Rectal smooth muscle tissue (tissue), 1 donor: ENCODE measurements around the gene LINGO4.
"Not testable (repeated sequence)": the region's sequence is repeated elsewhere in the genome, so short reads cannot be mapped to it uniquely, and the experiment has no call there.

ENCODE experiments used
- H3K27ac ChIP-seq: one replicate; pipeline ENCODE4 v1.7.0; 2013; ENCODE audit warnings: low read depth, low read length, inconsistent platforms
- H3K27me3 ChIP-seq: one replicate; pipeline ENCODE4 v1.7.0; 2013; ENCODE audit warnings: low read length; ENCODE audit not compliant: control insufficient read depth, insufficient read depth
- H3K36me3 ChIP-seq: one replicate; pipeline ENCODE4 v1.7.0; 2013; ENCODE audit warnings: low read length; ENCODE audit not compliant: control insufficient read depth, insufficient read depth
- H3K4me1 ChIP-seq: one replicate; pipeline ENCODE4 v1.7.0; 2013; ENCODE audit warnings: low read length; ENCODE audit not compliant: control insufficient read depth, insufficient read depth
- H3K4me3 ChIP-seq: one replicate; pipeline ENCODE4 v1.7.0; 2013; ENCODE audit warnings: low read length
- H3K9ac ChIP-seq: one replicate; pipeline ENCODE4 v1.7.0; 2013; ENCODE audit warnings: low read length

The LINGO4 gene

GRCh38 chr1:151787689-151788088, 17.5 kb downstream of the LINGO4 start:
- Histone ChIP-seq H3K36me3 (no peaks in the 10 kb centered on the region), H3K27ac (no peak overlapping the region), H3K9ac (no peak overlapping the region), H3K4me1 (peaks cover 5% of the 10 kb centered on the region), H3K4me3 (no peak overlapping the region), H3K27me3 (no peaks in the 10 kb centered on the region)

- H3K4me1 ChIP-seq = no peaks in the 10 kb centered on the region
- H3K27me3 ChIP-seq = no peaks in the 10 kb centered on the region
- H3K4me3 ChIP-seq = no peak overlapping the region
- no peak overlapping the region for H3K9ac ChIP-seq
- H3K27ac ChIP-seq = no peak overlapping the region
- H3K36me3 ChIP-seq = no peaks in the 10 kb centered on the region
Measured at GRCh38 chr1:151783796-151784195, 21.4 kb downstream of the LINGO4 start.

GRCh38 chr1:151782741-151783140, 22.5 kb downstream of the LINGO4 start:
- no peak overlapping the region for H3K4me3 ChIP-seq
- no peak overlapping the region for H3K27ac ChIP-seq
- peaks cover 5% of the 10 kb centered on the region for H3K36me3 ChIP-seq
- H3K4me1 ChIP-seq = no peaks in the 10 kb centered on the region
- no peaks in the 10 kb centered on the region for H3K27me3 ChIP-seq
- no peak overlapping the region for H3K9ac ChIP-seq

GRCh38 chr1:151782026-151782425, 23.2 kb downstream of the LINGO4 start:
- not testable (repeated sequence) for H3K9ac ChIP-seq, H3K36me3 ChIP-seq, H3K27me3 ChIP-seq, H3K27ac ChIP-seq, H3K4me1 ChIP-seq, H3K4me3 ChIP-seq

GRCh38 chr1:151780736-151781135, 24.5 kb downstream of the LINGO4 start:
- not testable (repeated sequence) for H3K4me1 ChIP-seq, H3K4me3 ChIP-seq, H3K27me3 ChIP-seq, H3K9ac ChIP-seq, H3K36me3 ChIP-seq, H3K27ac ChIP-seq

GRCh38 chr1:151779852-151780251, 25.4 kb downstream of the LINGO4 start:
- Histone ChIP-seq H3K27me3 (no peaks in the 10 kb centered on the region), H3K9ac (no peak overlapping the region), H3K4me1 (no peaks in the 10 kb centered on the region), H3K27ac (no peak overlapping the region), H3K36me3 (peaks cover 5% of the 10 kb centered on the region), H3K4me3 (no peak overlapping the region)

GRCh38 chr1:151777317-151777716, 27.9 kb downstream of the LINGO4 start:
- H3K27ac ChIP-seq = no peak overlapping the region
- peaks cover 5% of the 10 kb centered on the region for H3K36me3 ChIP-seq
- no peak overlapping the region for H3K4me3 ChIP-seq
- H3K4me1 ChIP-seq = no peaks in the 10 kb centered on the region
- H3K27me3 ChIP-seq = no peaks in the 10 kb centered on the region
- no peak overlapping the region for H3K9ac ChIP-seq

GRCh38 chr1:151776665-151777062, 28.6 kb downstream of the LINGO4 start:
- Histone ChIP-seq H3K36me3 (peaks cover 5% of the 10 kb centered on the region), H3K4me3 (no peak overlapping the region), H3K27me3 (no peaks in the 10 kb centered on the region), H3K27ac (no peak overlapping the region), H3K9ac (no peak overlapping the region), H3K4me1 (no peaks in the 10 kb centered on the region)

GRCh38 chr1:151775894-151776664, 29.1 kb downstream of the LINGO4 start:
- no peak overlapping the region for H3K27ac ChIP-seq
- peaks cover 5% of the 10 kb centered on the region for H3K36me3 ChIP-seq
- no peak overlapping the region for H3K4me3 ChIP-seq
- no peaks in the 10 kb centered on the region for H3K27me3 ChIP-seq
- H3K4me1 ChIP-seq = no peaks in the 10 kb centered on the region
- no peak overlapping the region for H3K9ac ChIP-seq

GRCh38 chr1:151774256-151774922, 30.8 kb downstream of the LINGO4 start:
- Histone ChIP-seq H3K4me1 (no peaks in the 10 kb centered on the region), H3K4me3 (no peak overlapping the region), H3K27ac (no peak overlapping the region), H3K27me3 (no peaks in the 10 kb centered on the region), H3K9ac (no peak overlapping the region), H3K36me3 (peaks cover 5% of the 10 kb centered on the region)

- H3K36me3 ChIP-seq = peaks cover 5% of the 10 kb centered on the region
- no peaks in the 10 kb centered on the region for H3K27me3 ChIP-seq
- H3K4me3 ChIP-seq = no peak overlapping the region
- no peaks in the 10 kb centered on the region for H3K4me1 ChIP-seq
- no peak overlapping the region for H3K9ac ChIP-seq
- no peak overlapping the region for H3K27ac ChIP-seq
Measured at GRCh38 chr1:151773702-151774101, 31.5 kb downstream of the LINGO4 start.

- H3K9ac ChIP-seq, H3K4me3 ChIP-seq, H3K4me1 ChIP-seq, H3K27me3 ChIP-seq, H3K27ac ChIP-seq, H3K36me3 ChIP-seq: not testable (repeated sequence)
Measured at GRCh38 chr1:151769270-151769669, 35.9 kb downstream of the LINGO4 start.
